HepG2 (cell line): ENCODE measurements around the gene PRM3. TPM values are rescaled to one million over a fixed set of nuclear protein-coding genes. Genes with fewer than 3 reads are reported as not detected.

Source experiments
- ATAC-seq: fragments of 200-7000 bp; cut with Tn5 transposase; 3 replicates; pipeline ENCODE4 v1.9.1; 2020; ENCODE audit warnings: mild to moderate bottlenecking, moderate library complexity
- BruUV-seq: library from RNA; stranded (reverse); fragments of 400-500 nt; replicated peaks from 2 replicates; lab custom pipeline; 2021; lab: Mats Ljungman, UMichigan
- CTCF ChIA-PET: fragments of 300-600 bp; formaldehyde crosslinking; extraction: SDS; loops from one replicate; lab custom pipeline; 2021; ENCODE audit warnings: low total read pairs, inconsistent platforms, low intra/inter-chr PET ratio; lab: Yijun Ruan, JAX
- POLR2A ChIA-PET: fragments of 350-600 bp; sonication (Branson Sonifier 250); formaldehyde crosslinking; loops from one replicate; lab custom pipeline; 2020; ENCODE audit warnings: antibody characterized with exemption, inconsistent platforms; lab: Yijun Ruan, JAX
- DNase-seq: peaks from one replicate; pipeline ENCODE4 v3.0.0-alpha.2; 2015; ENCODE audit warnings: low spot score
- FAIRE-seq: peaks from 3 replicates; lab custom pipeline; 2011; peaks lifted over from hg19 to GRCh38; lab: Jason Lieb, UNC
- H2AFZ ChIP-seq: one replicate; pipeline ENCODE4 v1.6.1; 2011; ENCODE audit warnings: low read length, inconsistent platforms
- H3K27ac ChIP-seq: fragments of 300-600 bp; 3 replicates; pipeline ENCODE4 v1.8.0; 2011; ENCODE audit warnings: mixed run types, mild to moderate bottlenecking, mixed read lengths, low read length, inconsistent platforms; ENCODE audit not compliant: insufficient read depth; ENCODE audit errors: extremely low read length
- H3K27me3 ChIP-seq, 2 experiments: fragments of 200-600 bp in 1 of 2; 2 replicates in 1 of 2; 3 replicates in 1 of 2; pipeline versions ENCODE4 v1.6.0 to v1.8.0; 2011; ENCODE audit warnings: low read length in 2 of 2, mild to moderate bottlenecking in 2 of 2, moderate library complexity in 2 of 2, inconsistent platforms in 1 of 2; ENCODE audit not compliant: insufficient read depth in 2 of 2, control insufficient read depth in 1 of 2
- H3K36me3 ChIP-seq, 2 experiments: fragments of 200-600 bp in 1 of 2; replicated peaks in 1 of 2; 2 replicates in 1 of 2; 3 replicates in 1 of 2; pipeline versions ENCODE4 v1.5.1 to v1.8.0; 2011; ENCODE audit warnings: low read length in 2 of 2, inconsistent platforms in 1 of 2; ENCODE audit not compliant: insufficient read depth in 2 of 2, control insufficient read depth in 1 of 2
- H3K4me1 ChIP-seq: 2 replicates; pipeline ENCODE4 v1.5.1; 2012; ENCODE audit warnings: low read length, inconsistent platforms; ENCODE audit not compliant: insufficient read depth
- H3K4me2 ChIP-seq: 2 replicates; pipeline ENCODE4 v1.6.0; 2011; ENCODE audit warnings: low read depth, low read length, inconsistent platforms
- H3K4me3 ChIP-seq, 3 experiments: fragments of 200-600 bp in 1 of 3; sonication (generic), shearing (Covaris generic) in 1 of 3; replicated peaks in 1 of 3; 2 replicates each; pipeline ENCODE4 v1.5.1; 2011 to 2016; ENCODE audit warnings: low read length in 3 of 3, inconsistent platforms in 2 of 3, low read depth in 2 of 3, mild to moderate bottlenecking in 2 of 3, control low read depth in 1 of 3, mixed read lengths in 1 of 3; ENCODE audit not compliant: insufficient read depth in 1 of 3
- H3K79me2 ChIP-seq: one replicate; pipeline ENCODE4 v1.6.1; 2011; ENCODE audit warnings: low read length, inconsistent platforms; ENCODE audit not compliant: insufficient read depth
- H3K9ac ChIP-seq: 2 replicates; pipeline ENCODE4 v1.6.0; 2011; ENCODE audit warnings: mild to moderate bottlenecking, low read depth, low read length, inconsistent platforms; ENCODE audit not compliant: insufficient read depth
- H3K9me3 ChIP-seq: 2 replicates; pipeline ENCODE4 v1.5.1; 2012; ENCODE audit warnings: mild to moderate bottlenecking, low read length
- H4K20me1 ChIP-seq: 2 replicates; pipeline ENCODE4 v1.6.0; 2011; ENCODE audit warnings: inconsistent platforms, mild to moderate bottlenecking, low read length, moderate library complexity; ENCODE audit not compliant: insufficient read depth
- AGO2 ChIP-seq: fragments of 200-400 bp; formaldehyde crosslinking; optimal IDR thresholded peaks from 2 replicates; pipeline ENCODE3; 2017; ENCODE audit warnings: mild to moderate bottlenecking, low read depth, low read length, moderate library complexity
- ASH2L ChIP-seq: fragments of 300-600, 200-600 bp; sonication (generic); IDR thresholded peaks from 2 replicates; pipeline ENCODE4 v1.7.0; 2017; ENCODE audit warnings: low read depth, mild to moderate bottlenecking, moderate library complexity, mixed read lengths, low read length; ENCODE audit not compliant: insufficient read length
- HDAC1 ChIP-seq: sonication (generic); formaldehyde crosslinking; IDR thresholded peaks from 2 replicates; pipeline ENCODE4 v1.5.1; 2020; ENCODE audit warnings: mild to moderate bottlenecking, missing genetic modification reagents
- MXD3 ChIP-seq: IDR thresholded peaks from 2 replicates; pipeline ENCODE4 v1.6.1; 2016; ENCODE audit warnings: mild to moderate bottlenecking, missing biosample characterization, missing genetic modification reagents
- NAIF1 ChIP-seq: sonication (generic); formaldehyde crosslinking; IDR thresholded peaks from 2 replicates; pipeline ENCODE4 v1.5.0; 2020; ENCODE audit warnings: mild to moderate bottlenecking, missing genetic modification reagents, borderline replicate concordance
- NCOA5 ChIP-seq: sonication (generic); formaldehyde crosslinking; IDR thresholded peaks from 2 replicates; pipeline ENCODE4 v1.4.0; 2020; ENCODE audit warnings: missing genetic modification reagents
- NFAT5 ChIP-seq: sonication (generic); formaldehyde crosslinking; IDR thresholded peaks from 2 replicates; pipeline ENCODE4 v1.4.0; 2020; ENCODE audit warnings: missing genetic modification reagents
- SRSF4 ChIP-seq: fragments of 200-400 bp; formaldehyde crosslinking; IDR thresholded peaks from one replicate; pipeline ENCODE4 v1.6.1; 2018; ENCODE audit warnings: mild to moderate bottlenecking, low read depth, low read length, moderate library complexity; ENCODE audit not compliant: poor library complexity, severe bottlenecking
- TAF1 ChIP-seq: sonication (generic); formaldehyde crosslinking; IDR thresholded peaks from 2 replicates; pipeline ENCODE4 v1.4.0; 2020; ENCODE audit warnings: missing genetic modification reagents
- ZNF136 ChIP-seq: sonication (generic); formaldehyde crosslinking; IDR thresholded peaks from 2 replicates; pipeline ENCODE4 v1.8.1; 2022; ENCODE audit warnings: low read depth, mild to moderate bottlenecking, moderate library complexity, missing genetic modification reagents
- ZNF292 ChIP-seq: sonication (generic); formaldehyde crosslinking; IDR thresholded peaks from 2 replicates; pipeline ENCODE4 v1.8.1; 2022; ENCODE audit warnings: mild to moderate bottlenecking, low read depth, missing genetic modification reagents, borderline replicate concordance
- ZNF317 ChIP-seq: sonication (generic); formaldehyde crosslinking; IDR thresholded peaks from 2 replicates; pipeline ENCODE4 v1.5.0; 2020; ENCODE audit warnings: mild to moderate bottlenecking, missing genetic modification reagents
- ZNF546 ChIP-seq: sonication (generic); formaldehyde crosslinking; conservative IDR thresholded peaks from 2 replicates; pipeline ENCODE4 v1.8.1; 2023; ENCODE audit warnings: mild to moderate bottlenecking, missing genetic modification reagents
- WGBS: methylation state at CpG from one replicate; pipeline ENCODE4 v1.1.6; 2017; ENCODE audit warnings: low lambda C conversion rate; 5-methylcytosine and 5-hydroxymethylcytosine counted together
- in situ Hi-C: cut with HindIII; loops from 2 replicates; pipeline ENCODE4 v1.10.0; 2017; ENCODE audit warnings: low pct_unique_long_range_greater_than_20kb; ENCODE audit not compliant: extremely low pct_ligation_motif_present
- intact Hi-C: fragments of 100-400 bp; cut with micrococcal nuclease; formaldehyde crosslinking; loops from one replicate; pipeline ENCODE4 v1.10.0; 2022; ENCODE audit not compliant: unreplicated experiment
- polyA plus RNA-seq, 8 experiments: library from polyadenylated mRNA; depleted of rRNA in 3 of 8; stranded (reverse) in 7 of 8; unstranded in 1 of 8; fragments of >200 nt; fragmentation: Illumina TruSeq in 4 of 8; extraction: Trizol in 4 of 8; gene quantifications; 2 replicates each; pipeline versions ENCODE4 v1.2.1 to v1.2.3, GENCODE V29; 2011 to 2016; ENCODE audit warnings: low read depth in 4 of 8, missing spikeins in 1 of 8, mixed read lengths in 1 of 8; ENCODE audit not compliant: insufficient read depth in 1 of 8
- total RNA-seq, 5 experiments: library from RNA; depleted of rRNA; stranded (reverse); fragments of >200 nt; fragmentation: Illumina TruSeq; extraction: Trizol; gene quantifications; 2 replicates each; pipeline ENCODE4 v1.2.3, GENCODE V29; 2016; ENCODE audit warnings: low read depth in 1 of 5

The PRM3 gene
- total and polyA plus RNA-seq, 2 of the 13 experiments (the other 11 are each of a cell fraction or from before 2014, with no cell fraction given): not detected

- TF ChIP-seq ZNF546 (CRISPR knock-in tag) (no peak), NCOA5 (CRISPR knock-in tag) (no peak), ASH2L (peak; percentile 27), ZNF292 (CRISPR knock-in tag) (0 out of 2 replicates have a peak, but pooled peaks have one; percentile 19), SRSF4 (no peak), ZNF317 (CRISPR knock-in tag) (no peak), TAF1 (CRISPR knock-in tag) (0 out of 2 replicates have a peak, but pooled peaks have one; percentile 34), AGO2 (no peak)
Measured at GRCh38 chr16:11303405-11304138, 30.1 kb upstream of the PRM3 start (continued).

GRCh38 chr16:11302977-11303376 lies 29.5 kb upstream of the PRM3 start:
- Histone ChIP-seq H3K4me2 (no peak overlapping the region; the same call in 1 of the 2 replicates), H3K36me3 (no peaks in the 10 kb centered on the region), H3K79me2 (no peaks in the 10 kb centered on the region), H4K20me1 (no peaks in the 10 kb centered on the region), H3K9ac (no peak overlapping the region), H3K27me3 (no peaks in the 10 kb centered on the region), H3K4me1 (peaks cover 81% of the 10 kb centered on the region), H2AFZ (no peak overlapping the region), H3K27ac (no peak overlapping the region), H3K4me3 (no peak overlapping the region), H3K9me3 (no peaks in the 10 kb centered on the region)
- DNase-seq: no peak
- no peak for ATAC-seq
- in situ Hi-C loops (no loop called here), intact Hi-C loops (no loop called here)
- POLR2A ChIA-PET: interaction anchor here (1.9 to 2.7 kb wide), 2 partner anchors 23 to 47 kb away, joined by 5 to 6 read pairs; partner anchors contain the start of gene SOCS1
- WGBS: 48% methylated on average over 3 of the region's 4 CpGs
- BruUV-seq: no TSS peak
- CTCF ChIA-PET: no interaction called here
- FAIRE-seq: no peak
- 0 out of 2 replicates have a peak, but pooled peaks have one; percentile 25 for TF ChIP-seq NAIF1 (CRISPR knock-in tag)
- peak; percentile 29; the same call in 1 of the 2 replicates for TF ChIP-seq HDAC1 (CRISPR knock-in tag)
- TF ChIP-seq ZNF136 (CRISPR knock-in tag): 0 out of 2 replicates have a peak, but pooled peaks have one; percentile 65
- no peak for TF ChIP-seq NFAT5 (CRISPR knock-in tag)
- TF ChIP-seq MXD3 (CRISPR knock-in tag): no peak
